K562 (cell line): Measurements from ENCODE around the gene PRF1. TPM values are rescaled to one million over a fixed set of nuclear protein-coding genes. Genes with fewer than 3 reads are reported as not detected.

Experiments used
- ARNT ChIP-seq, 2 experiments: fragments of 450-650 bp; IDR thresholded peaks; 2 replicates each; pipeline ENCODE4 v1.6.1; 2016; ENCODE audit warnings: mild to moderate bottlenecking in 1 of 2
- HMG20B ChIP-seq: fragments of 250-450 bp; sonication (Bioruptor Pico); IDR thresholded peaks from 2 replicates; pipeline ENCODE4 v1.5.0; 2021; ENCODE audit warnings: mild to moderate bottlenecking
- SMAD3 ChIP-seq: fragments of 450-650 bp; formaldehyde crosslinking; conservative IDR thresholded peaks from 2 replicates; pipeline ENCODE4 v1.4.0; 2020; ENCODE audit warnings: mild to moderate bottlenecking
- STAT5B ChIP-seq: fragments of 250-450 bp; sonication (Bioruptor Pico); IDR thresholded peaks from 2 replicates; pipeline ENCODE4 v1.8.0; 2021; ENCODE audit warnings: mild to moderate bottlenecking, inconsistent platforms
- ZNF280B ChIP-seq: fragments of 250-450 bp; sonication (Bioruptor Pico); IDR thresholded peaks from 2 replicates; pipeline ENCODE4 v1.5.1; 2021; ENCODE audit warnings: mild to moderate bottlenecking
- polyA plus RNA-seq, 8 experiments: library from polyadenylated mRNA; depleted of rRNA in 4 of 8; stranded (reverse) in 5 of 8; unstranded in 3 of 8; fragments of >200 nt; fragmentation: Nextera tagmentation in 2 of 8; fragmentation: Illumina TruSeq in 1 of 8; extraction: Ambion mirVana in 2 of 8; extraction: Trizol in 1 of 8; gene quantifications; 2 replicates each; pipeline versions ENCODE4 v1.2.1 to v1.2.3, GENCODE V29; 2011 to 2014; ENCODE audit warnings: inconsistent platforms in 1 of 8, missing spikeins in 1 of 8
- total RNA-seq, 7 experiments: library from RNA; depleted of rRNA in 6 of 7; stranded (reverse); fragments of >200 nt in 6 of 7; fragmentation: Illumina TruSeq in 2 of 7; extraction: Trizol in 2 of 7; gene quantifications; 2 replicates each; pipeline versions ENCODE4 v1.2.1 to v1.2.3, GENCODE V29; 2011 to 2021; ENCODE audit warnings: low replicate concordance in 1 of 7
- TF ChIP-seq, protein P1 (sequence below), 2 experiments: fragments of 450-650 bp; formaldehyde crosslinking in 1 of 2; IDR thresholded peaks; 2 replicates each; pipeline versions ENCODE4 v1.4.0 to v1.6.1; 2014 to 2020; ENCODE audit warnings: mild to moderate bottlenecking in 2 of 2, borderline replicate concordance in 1 of 2, low read depth in 1 of 2
- TF ChIP-seq, protein P2 (sequence below): fragments of 450-650 bp; IDR thresholded peaks from 2 replicates; pipeline ENCODE4 v1.7.0; 2016; ENCODE audit warnings: borderline replicate concordance
- TF ChIP-seq, protein P3 (sequence below), 3 experiments: IDR thresholded peaks in 2 of 3; conservative IDR thresholded peaks in 1 of 3; 2 replicates each; pipeline ENCODE4 v1.5.1; 2011 to 2012; ENCODE audit warnings: low read length in 3 of 3, mild to moderate bottlenecking in 3 of 3, control low read depth in 2 of 3, improper control_type of control experiment in 1 of 3, inconsistent platforms in 1 of 3, low read depth in 1 of 3, mixed read lengths in 1 of 3, moderate library complexity in 1 of 3; ENCODE audit not compliant: insufficient read depth in 2 of 3
- TF ChIP-seq, protein P4 (sequence below): fragments of 450-650 bp; formaldehyde crosslinking; IDR thresholded peaks from 2 replicates; pipeline ENCODE4 v1.4.0; 2020; ENCODE audit warnings: mild to moderate bottlenecking, moderate library complexity

The PRF1 gene
- total and polyA plus RNA-seq, 9 of the 15 experiments (the other 6 are each of a cell fraction or from before 2014, with no cell fraction given): 3.8 to 8.6 (median 6.3) TPM

GRCh38 chr10:70616761-70617160 lies 14.2 kb upstream of the PRF1 start (continued):
- TF ChIP-seq, protein P1, sequence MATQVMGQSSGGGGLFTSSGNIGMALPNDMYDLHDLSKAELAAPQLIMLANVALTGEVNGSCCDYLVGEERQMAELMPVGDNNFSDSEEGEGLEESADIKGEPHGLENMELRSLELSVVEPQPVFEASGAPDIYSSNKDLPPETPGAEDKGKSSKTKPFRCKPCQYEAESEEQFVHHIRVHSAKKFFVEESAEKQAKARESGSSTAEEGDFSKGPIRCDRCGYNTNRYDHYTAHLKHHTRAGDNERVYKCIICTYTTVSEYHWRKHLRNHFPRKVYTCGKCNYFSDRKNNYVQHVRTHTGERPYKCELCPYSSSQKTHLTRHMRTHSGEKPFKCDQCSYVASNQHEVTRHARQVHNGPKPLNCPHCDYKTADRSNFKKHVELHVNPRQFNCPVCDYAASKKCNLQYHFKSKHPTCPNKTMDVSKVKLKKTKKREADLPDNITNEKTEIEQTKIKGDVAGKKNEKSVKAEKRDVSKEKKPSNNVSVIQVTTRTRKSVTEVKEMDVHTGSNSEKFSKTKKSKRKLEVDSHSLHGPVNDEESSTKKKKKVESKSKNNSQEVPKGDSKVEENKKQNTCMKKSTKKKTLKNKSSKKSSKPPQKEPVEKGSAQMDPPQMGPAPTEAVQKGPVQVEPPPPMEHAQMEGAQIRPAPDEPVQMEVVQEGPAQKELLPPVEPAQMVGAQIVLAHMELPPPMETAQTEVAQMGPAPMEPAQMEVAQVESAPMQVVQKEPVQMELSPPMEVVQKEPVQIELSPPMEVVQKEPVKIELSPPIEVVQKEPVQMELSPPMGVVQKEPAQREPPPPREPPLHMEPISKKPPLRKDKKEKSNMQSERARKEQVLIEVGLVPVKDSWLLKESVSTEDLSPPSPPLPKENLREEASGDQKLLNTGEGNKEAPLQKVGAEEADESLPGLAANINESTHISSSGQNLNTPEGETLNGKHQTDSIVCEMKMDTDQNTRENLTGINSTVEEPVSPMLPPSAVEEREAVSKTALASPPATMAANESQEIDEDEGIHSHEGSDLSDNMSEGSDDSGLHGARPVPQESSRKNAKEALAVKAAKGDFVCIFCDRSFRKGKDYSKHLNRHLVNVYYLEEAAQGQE (IDR thresholded peaks at IDR 0.05; ENCODE audit: borderline replicate concordance): no peak
- TF ChIP-seq, protein P1 (CRISPR knock-in tag; IDR thresholded peaks at IDR 0.05; ENCODE audit: low read depth): no peak
- TF ChIP-seq SMAD3 (CRISPR knock-in tag): no peak
- TF ChIP-seq, protein P2, sequence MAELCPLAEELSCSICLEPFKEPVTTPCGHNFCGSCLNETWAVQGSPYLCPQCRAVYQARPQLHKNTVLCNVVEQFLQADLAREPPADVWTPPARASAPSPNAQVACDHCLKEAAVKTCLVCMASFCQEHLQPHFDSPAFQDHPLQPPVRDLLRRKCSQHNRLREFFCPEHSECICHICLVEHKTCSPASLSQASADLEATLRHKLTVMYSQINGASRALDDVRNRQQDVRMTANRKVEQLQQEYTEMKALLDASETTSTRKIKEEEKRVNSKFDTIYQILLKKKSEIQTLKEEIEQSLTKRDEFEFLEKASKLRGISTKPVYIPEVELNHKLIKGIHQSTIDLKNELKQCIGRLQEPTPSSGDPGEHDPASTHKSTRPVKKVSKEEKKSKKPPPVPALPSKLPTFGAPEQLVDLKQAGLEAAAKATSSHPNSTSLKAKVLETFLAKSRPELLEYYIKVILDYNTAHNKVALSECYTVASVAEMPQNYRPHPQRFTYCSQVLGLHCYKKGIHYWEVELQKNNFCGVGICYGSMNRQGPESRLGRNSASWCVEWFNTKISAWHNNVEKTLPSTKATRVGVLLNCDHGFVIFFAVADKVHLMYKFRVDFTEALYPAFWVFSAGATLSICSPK: no peak
- TF ChIP-seq, protein P3, sequence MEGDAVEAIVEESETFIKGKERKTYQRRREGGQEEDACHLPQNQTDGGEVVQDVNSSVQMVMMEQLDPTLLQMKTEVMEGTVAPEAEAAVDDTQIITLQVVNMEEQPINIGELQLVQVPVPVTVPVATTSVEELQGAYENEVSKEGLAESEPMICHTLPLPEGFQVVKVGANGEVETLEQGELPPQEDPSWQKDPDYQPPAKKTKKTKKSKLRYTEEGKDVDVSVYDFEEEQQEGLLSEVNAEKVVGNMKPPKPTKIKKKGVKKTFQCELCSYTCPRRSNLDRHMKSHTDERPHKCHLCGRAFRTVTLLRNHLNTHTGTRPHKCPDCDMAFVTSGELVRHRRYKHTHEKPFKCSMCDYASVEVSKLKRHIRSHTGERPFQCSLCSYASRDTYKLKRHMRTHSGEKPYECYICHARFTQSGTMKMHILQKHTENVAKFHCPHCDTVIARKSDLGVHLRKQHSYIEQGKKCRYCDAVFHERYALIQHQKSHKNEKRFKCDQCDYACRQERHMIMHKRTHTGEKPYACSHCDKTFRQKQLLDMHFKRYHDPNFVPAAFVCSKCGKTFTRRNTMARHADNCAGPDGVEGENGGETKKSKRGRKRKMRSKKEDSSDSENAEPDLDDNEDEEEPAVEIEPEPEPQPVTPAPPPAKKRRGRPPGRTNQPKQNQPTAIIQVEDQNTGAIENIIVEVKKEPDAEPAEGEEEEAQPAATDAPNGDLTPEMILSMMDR (IDR thresholded peaks at IDR 0.05 in 2 of 3, conservative IDR thresholded peaks at IDR 0.05 in 1 of 3; ENCODE audit: insufficient read depth in 2 of 3, low read depth in 1 of 3, low read length in 3 of 3): no peak
- TF ChIP-seq HMG20B (CRISPR knock-in tag): no peak
- TF ChIP-seq, protein P4, sequence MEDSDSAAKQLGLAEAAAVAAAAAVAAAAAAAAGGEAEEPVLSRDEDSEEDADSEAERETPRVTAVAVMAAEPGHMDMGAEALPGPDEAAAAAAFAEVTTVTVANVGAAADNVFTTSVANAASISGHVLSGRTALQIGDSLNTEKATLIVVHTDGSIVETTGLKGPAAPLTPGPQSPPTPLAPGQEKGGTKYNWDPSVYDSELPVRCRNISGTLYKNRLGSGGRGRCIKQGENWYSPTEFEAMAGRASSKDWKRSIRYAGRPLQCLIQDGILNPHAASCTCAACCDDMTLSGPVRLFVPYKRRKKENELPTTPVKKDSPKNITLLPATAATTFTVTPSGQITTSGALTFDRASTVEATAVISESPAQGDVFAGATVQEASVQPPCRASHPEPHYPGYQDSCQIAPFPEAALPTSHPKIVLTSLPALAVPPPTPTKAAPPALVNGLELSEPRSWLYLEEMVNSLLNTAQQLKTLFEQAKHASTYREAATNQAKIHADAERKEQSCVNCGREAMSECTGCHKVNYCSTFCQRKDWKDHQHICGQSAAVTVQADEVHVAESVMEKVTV (CRISPR knock-in tag): no peak
- TF ChIP-seq ARNT (IDR thresholded peaks at IDR 0.05): no peak
- TF ChIP-seq STAT5B: no peak
- TF ChIP-seq ZNF280B (CRISPR knock-in tag): no peak
